Immature natural killer cell (primary cell): ENCODE results near the gene IFI44. TPM values are rescaled to one million over a fixed set of nuclear protein-coding genes. Genes with fewer than 3 reads are reported as not detected.

ENCODE experiments used
- DNase-seq, 3 donors: peaks; one replicate each; pipeline ENCODE4 v3.0.0; 2022; ENCODE audit warnings: mixed read lengths in 1 of 3
- H3K27ac Mint-ChIP-seq, 6 donors: one replicate each; pipeline ENCODE4 v1.8.0; 2020; ENCODE audit warnings: mixed read lengths in 6 of 6, mild to moderate bottlenecking in 5 of 6, inconsistent platforms in 4 of 6, moderate library complexity in 3 of 6
- H3K27me3 Mint-ChIP-seq, 3 donors: one replicate each; pipeline ENCODE4 v1.8.0; 2020 to 2021; ENCODE audit warnings: low read depth in 3 of 3, mild to moderate bottlenecking in 3 of 3, mixed read lengths in 3 of 3, moderate library complexity in 3 of 3, inconsistent platforms in 1 of 3
- H3K36me3 Mint-ChIP-seq, 3 donors: one replicate each; pipeline ENCODE4 v1.8.0; 2020; ENCODE audit warnings: mixed read lengths in 3 of 3, inconsistent platforms in 2 of 3, mild to moderate bottlenecking in 2 of 3
- H3K4me1 Mint-ChIP-seq, 2 donors: one replicate each; pipeline ENCODE4 v1.8.0; 2020; ENCODE audit warnings: inconsistent platforms in 2 of 2, mild to moderate bottlenecking in 2 of 2, mixed read lengths in 2 of 2, moderate library complexity in 1 of 2
- H3K4me3 Mint-ChIP-seq, 5 donors: one replicate each; pipeline ENCODE4 v1.8.0; 2020; ENCODE audit warnings: mild to moderate bottlenecking in 5 of 5, mixed read lengths in 5 of 5, inconsistent platforms in 3 of 5, moderate library complexity in 3 of 5
- H3K9me3 Mint-ChIP-seq, 6 donors: one replicate each; pipeline ENCODE4 v1.8.0; 2020; ENCODE audit warnings: mild to moderate bottlenecking in 6 of 6, mixed read lengths in 6 of 6, inconsistent platforms in 4 of 6, moderate library complexity in 3 of 6
- polyA plus RNA-seq, 3 donors: library from polyadenylated mRNA; unstranded; fragments of 300-500 nt; fragmentation: Illumina TruSeq; gene quantifications; one replicate each; pipeline ENCODE4 v1.2.3, GENCODE V29; 2021

Gene IFI44, protein sequence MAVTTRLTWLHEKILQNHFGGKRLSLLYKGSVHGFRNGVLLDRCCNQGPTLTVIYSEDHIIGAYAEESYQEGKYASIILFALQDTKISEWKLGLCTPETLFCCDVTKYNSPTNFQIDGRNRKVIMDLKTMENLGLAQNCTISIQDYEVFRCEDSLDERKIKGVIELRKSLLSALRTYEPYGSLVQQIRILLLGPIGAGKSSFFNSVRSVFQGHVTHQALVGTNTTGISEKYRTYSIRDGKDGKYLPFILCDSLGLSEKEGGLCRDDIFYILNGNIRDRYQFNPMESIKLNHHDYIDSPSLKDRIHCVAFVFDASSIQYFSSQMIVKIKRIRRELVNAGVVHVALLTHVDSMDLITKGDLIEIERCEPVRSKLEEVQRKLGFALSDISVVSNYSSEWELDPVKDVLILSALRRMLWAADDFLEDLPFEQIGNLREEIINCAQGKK
- polyA plus RNA-seq, result 10 to 100 TPM in 2 of 3 donors, 1 to 10 TPM in 1; 3.0 to 15.9 (median 14.3) TPM

DNA sequence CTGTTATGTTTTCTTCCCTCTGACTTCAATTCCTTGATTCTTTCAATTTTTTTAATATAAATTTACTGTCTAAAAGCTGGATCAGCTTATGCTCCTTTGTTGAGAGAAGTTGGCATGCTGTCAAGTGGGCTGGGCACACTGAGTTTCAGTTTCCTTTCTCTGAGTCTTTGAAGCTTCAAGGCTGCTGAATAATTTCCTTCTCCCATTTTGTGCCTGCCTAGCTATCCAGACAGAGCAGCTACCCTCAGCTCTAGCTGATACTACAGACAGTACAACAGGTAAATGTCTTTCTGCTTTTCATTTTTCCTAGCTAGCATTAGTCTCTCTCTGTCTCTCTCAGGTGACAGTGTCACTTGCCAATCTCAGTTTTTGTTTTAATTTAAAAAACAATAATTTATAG, at the start of gene IFI44:
Gene IFI44, plus strand, starts transcription at position 204 of the 400 bp plus-strand sequence. CDS start 365 bp downstream, outside the sequence.
- Mint-ChIP-seq H3K4me1 (peaks cover 70 to 93% of the 10 kb centered on the region in 2 donors), H3K27ac (peak within 1 kb of the TSS; percentile 74 to 91 (median 81)), H3K9me3 (peaks cover 0 to 5% (median 0%) of the 10 kb centered on the region in 6 donors), H3K27me3 (peaks cover 0 to 2% (median 0%) of the 10 kb centered on the region in 3 donors), H3K36me3 (peaks cover 0 to 5% (median under 1%) of the 10 kb centered on the region in 3 donors), H3K4me3 (peak within 1 kb of the TSS; percentile 82 to 93 (median 90))
- peak; percentile 50 to 63 (median 61) for DNase-seq

GRCh38 chr1:78601068-78601467, 48.6 kb upstream of the IFI44 start:
- H3K36me3 Mint-ChIP-seq, result no peaks in the 10 kb centered on the region
- H3K27me3 Mint-ChIP-seq, result peaks cover 0 to 3% (median 0%) of the 10 kb centered on the region in 3 donors
- no peak for DNase-seq
- no peaks in the 10 kb centered on the region for H3K4me1 Mint-ChIP-seq
- H3K9me3 Mint-ChIP-seq, result peaks cover 0 to 6% (median 0%) of the 10 kb centered on the region in 6 donors
- H3K27ac Mint-ChIP-seq, result no peak overlapping the region
- no peak overlapping the region for H3K4me3 Mint-ChIP-seq

DNA sequence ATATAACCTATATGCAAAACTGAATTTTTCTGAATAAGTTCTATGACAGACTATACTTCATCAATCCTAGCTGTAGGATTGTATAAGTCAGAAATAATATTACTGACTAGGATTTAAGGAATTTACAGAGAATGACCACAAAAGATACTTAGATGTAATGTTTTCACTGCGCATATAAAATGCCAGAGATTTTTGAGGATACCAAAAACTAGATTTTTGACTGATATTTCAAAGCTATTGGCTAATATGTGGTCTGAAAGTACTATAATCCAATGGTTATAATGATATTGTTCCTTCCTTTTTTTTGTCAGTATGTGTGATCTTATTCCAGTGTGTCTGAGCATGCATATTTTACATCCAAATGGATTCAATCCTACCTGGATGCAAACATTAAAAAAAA, 46.4 kb upstream of the IFI44 start:
- Mint-ChIP-seq H3K27me3 (peaks cover 0 to 4% (median 0%) of the 10 kb centered on the region in 3 donors), H3K36me3 (no peaks in the 10 kb centered on the region), H3K4me3 (no peak overlapping the region), H3K27ac (no peak overlapping the region), H3K4me1 (no peaks in the 10 kb centered on the region), H3K9me3 (peaks cover 0 to 4% (median 0%) of the 10 kb centered on the region in 6 donors)
- no peak for DNase-seq

GRCh38 chr1:78604643-78605042, 45.0 kb upstream of the IFI44 start:
- peaks cover 0 to 4% (median 0%) of the 10 kb centered on the region in 6 donors for H3K9me3 Mint-ChIP-seq
- no peaks in the 10 kb centered on the region for H3K4me1 Mint-ChIP-seq
- H3K27me3 Mint-ChIP-seq, result peaks cover 0 to 6% (median 1%) of the 10 kb centered on the region in 3 donors
- DNase-seq, result no peak
- H3K4me3 Mint-ChIP-seq, result no peak overlapping the region
- H3K36me3 Mint-ChIP-seq, result no peaks in the 10 kb centered on the region
- no peak overlapping the region for H3K27ac Mint-ChIP-seq

DNA sequence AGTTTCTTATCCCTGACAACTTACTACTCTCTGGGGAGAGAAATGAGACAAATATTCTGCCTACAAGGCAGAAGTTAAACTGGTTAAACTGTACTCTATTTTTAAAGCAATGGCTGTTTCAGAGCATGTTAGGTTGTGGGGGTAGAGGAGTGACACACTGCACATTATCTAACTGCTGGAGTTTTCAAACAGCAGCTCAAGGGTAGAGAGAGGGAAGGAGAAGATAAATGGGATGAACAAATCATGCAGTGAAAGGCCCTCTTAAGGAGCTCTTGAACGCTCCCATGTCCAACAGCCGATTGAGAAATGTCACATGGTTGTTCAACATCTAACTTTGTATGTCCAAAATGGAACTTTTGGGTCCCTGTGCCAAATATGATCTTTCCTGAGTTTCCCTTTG, 43.4 kb upstream of the IFI44 start:
- H3K27ac Mint-ChIP-seq, result no peak overlapping the region
- H3K36me3 Mint-ChIP-seq, result no peaks in the 10 kb centered on the region
- no peak for DNase-seq
- no peaks in the 10 kb centered on the region for H3K4me1 Mint-ChIP-seq
- peaks cover 0 to 4% (median 0%) of the 10 kb centered on the region in 6 donors for H3K9me3 Mint-ChIP-seq
- H3K4me3 Mint-ChIP-seq, result no peak overlapping the region
- H3K27me3 Mint-ChIP-seq, result peaks cover 1 to 13% (median 1%) of the 10 kb centered on the region in 3 donors

GRCh38 chr1:78607334-78607927, 42.2 kb upstream of the IFI44 start:
- Mint-ChIP-seq H3K27me3 (peaks cover 1 to 13% (median 6%) of the 10 kb centered on the region in 3 donors), H3K36me3 (no peaks in the 10 kb centered on the region), H3K9me3 (no peaks in the 10 kb centered on the region), H3K4me1 (no peaks in the 10 kb centered on the region), H3K4me3 (no peak overlapping the region), H3K27ac (no peak overlapping the region)
- no peak for DNase-seq

DNA sequence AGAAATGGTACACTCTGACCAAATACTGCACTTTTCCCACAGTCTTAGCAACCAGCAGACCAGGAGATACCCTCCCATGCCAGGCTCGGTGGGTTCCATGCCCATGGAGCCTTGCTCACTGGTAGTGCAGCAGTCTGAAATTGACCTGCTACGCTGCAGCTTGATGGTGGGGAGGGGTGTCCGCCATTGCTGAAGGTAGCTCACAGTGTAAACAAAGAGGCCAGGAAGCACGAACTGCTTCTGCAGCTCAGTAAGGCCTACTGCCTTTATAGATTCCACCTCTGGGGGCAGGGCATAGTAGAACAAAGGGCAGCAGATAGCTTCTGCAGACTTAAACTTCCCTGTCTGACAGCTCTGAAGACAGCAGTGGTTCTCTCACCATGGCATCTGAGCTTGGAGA, 41.7 kb upstream of the IFI44 start:
- no peak overlapping the region for H3K4me3 Mint-ChIP-seq
- peaks cover 1 to 13% (median 6%) of the 10 kb centered on the region in 3 donors for H3K27me3 Mint-ChIP-seq
- H3K9me3 Mint-ChIP-seq, result no peaks in the 10 kb centered on the region
- H3K4me1 Mint-ChIP-seq, result no peaks in the 10 kb centered on the region
- DNase-seq, result no peak
- no peaks in the 10 kb centered on the region for H3K36me3 Mint-ChIP-seq
- no peak overlapping the region for H3K27ac Mint-ChIP-seq

GRCh38 chr1:78617615-78618026, 32.0 kb upstream of the IFI44 start:
- Mint-ChIP-seq H3K9me3 (no peaks in the 10 kb centered on the region), H3K4me3 (peak overlapping the region in 3 of 5 donors; percentile 14 to 51 (median 39)), H3K4me1 (peaks cover 28 to 50% of the 10 kb centered on the region in 2 donors), H3K27me3 (peaks cover 0 to 6% (median 0%) of the 10 kb centered on the region in 3 donors), H3K27ac (peak overlapping the region in 1 of 6 donors; percentile 36), H3K36me3 (no peaks in the 10 kb centered on the region)
- peak; percentile 63 to 68 (median 68) for DNase-seq

GRCh38 chr1:78619032-78619431, 30.6 kb upstream of the IFI44 start:
- Mint-ChIP-seq H3K27me3 (peaks cover 0 to 6% (median 0%) of the 10 kb centered on the region in 3 donors), H3K4me1 (peaks cover 32 to 65% of the 10 kb centered on the region in 2 donors), H3K27ac (peak overlapping the region; percentile 14 to 84 (median 76)), H3K36me3 (peaks cover 0 to 6% (median 0%) of the 10 kb centered on the region in 3 donors), H3K9me3 (no peaks in the 10 kb centered on the region), H3K4me3 (peak overlapping the region in 3 of 5 donors; percentile 4 to 37 (median 20))
- DNase-seq, result no peak

- Mint-ChIP-seq H3K9me3 (no peaks in the 10 kb centered on the region), H3K27ac (peak overlapping the region; percentile 14 to 84 (median 76)), H3K4me3 (peak overlapping the region; percentile 76 to 88 (median 77)), H3K4me1 (peaks cover 32 to 68% of the 10 kb centered on the region in 2 donors), H3K27me3 (peaks cover 0 to 6% (median 0%) of the 10 kb centered on the region in 3 donors), H3K36me3 (peaks cover 0 to 10% (median 3%) of the 10 kb centered on the region in 3 donors)
- no peak for DNase-seq
Measured at GRCh38 chr1:78619446-78619802, 30.2 kb upstream of the IFI44 start.

DNA sequence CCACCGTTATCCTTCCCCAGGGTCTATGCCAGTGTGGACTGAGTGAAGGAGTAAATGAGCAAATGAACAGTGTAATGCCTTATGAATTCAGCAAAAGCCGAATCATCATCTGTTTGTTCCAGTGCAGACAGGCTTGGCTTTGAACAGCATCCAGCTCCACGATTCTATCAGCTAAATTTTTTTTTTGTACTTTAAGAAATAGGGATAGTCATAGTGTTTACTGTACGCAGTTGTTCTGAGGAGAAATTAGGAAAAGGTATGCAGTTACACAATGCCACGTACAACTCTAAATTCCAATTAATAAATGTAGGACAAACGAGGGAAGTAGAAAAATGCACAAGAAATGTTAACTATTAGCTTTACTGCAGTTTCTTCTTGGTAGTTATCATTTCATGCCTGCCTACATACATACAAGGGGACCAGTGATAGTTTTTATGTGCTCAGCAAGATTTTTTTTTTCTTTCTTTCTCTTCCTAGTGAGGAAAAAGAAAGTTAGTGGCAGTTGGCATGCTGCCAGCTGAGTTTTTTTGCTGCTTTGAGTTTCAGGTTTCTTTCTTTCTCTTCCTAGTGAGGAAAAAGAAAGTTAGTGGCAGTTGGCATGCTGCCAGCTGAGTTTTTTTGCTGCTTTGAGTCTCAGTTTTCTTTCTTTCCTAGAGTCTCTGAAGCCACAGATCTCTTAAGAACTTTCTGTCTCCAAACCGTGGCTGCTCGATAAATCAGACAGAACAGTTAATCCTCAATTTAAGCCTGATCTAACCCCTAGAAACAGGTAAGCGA, 29.6 kb upstream of the IFI44 start, which contains the start of gene IFI44L:
Gene IFI44L, plus strand, starts transcription at position 646 of the 777 bp plus-strand sequence. CDS start 7,468 bp downstream, outside the sequence.
- Mint-ChIP-seq H3K4me3 (peak within 1 kb of the TSS; percentile 76 to 88 (median 77)), H3K27ac (peak within 1 kb of the TSS; percentile 41 to 89 (median 80)), H3K9me3 (no peaks in the 10 kb centered on the region), H3K4me1 (peaks cover 32 to 74% of the 10 kb centered on the region in 2 donors), H3K36me3 (peaks cover 0 to 12% (median 3%) of the 10 kb centered on the region in 3 donors), H3K27me3 (peaks cover 0 to 4% (median 0%) of the 10 kb centered on the region in 3 donors)
- DNase-seq, result peak; percentile 39 to 50 (median 45)

DNA sequence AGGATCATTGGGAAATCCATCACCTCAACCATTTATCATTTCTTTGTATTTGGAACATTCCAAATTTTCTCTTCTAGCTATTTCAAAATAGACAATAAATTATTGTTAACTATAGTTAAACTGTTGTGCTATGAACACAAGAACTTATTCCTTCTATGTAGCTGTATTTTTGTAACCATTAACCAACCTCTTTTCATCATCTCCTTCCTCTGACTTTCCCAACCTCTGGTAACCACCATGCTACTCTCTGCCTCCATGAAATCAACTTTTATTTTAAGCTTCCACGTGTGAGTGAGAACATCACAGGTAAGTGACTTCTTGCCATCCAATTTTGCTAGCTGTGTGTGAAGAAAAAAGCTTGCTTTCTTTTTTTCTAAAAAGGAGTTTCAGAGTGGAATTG, 29.0 kb upstream of the IFI44 start:
- H3K27me3 Mint-ChIP-seq, result peaks cover 0 to 4% (median 0%) of the 10 kb centered on the region in 3 donors
- peaks cover 0 to 15% (median 3%) of the 10 kb centered on the region in 3 donors for H3K36me3 Mint-ChIP-seq
- peak overlapping the region; percentile 41 to 89 (median 76) for H3K27ac Mint-ChIP-seq
- peak overlapping the region; percentile 76 to 88 (median 77) for H3K4me3 Mint-ChIP-seq
- no peak for DNase-seq
- H3K4me1 Mint-ChIP-seq, result peaks cover 32 to 81% of the 10 kb centered on the region in 2 donors
- H3K9me3 Mint-ChIP-seq, result no peaks in the 10 kb centered on the region

DNA sequence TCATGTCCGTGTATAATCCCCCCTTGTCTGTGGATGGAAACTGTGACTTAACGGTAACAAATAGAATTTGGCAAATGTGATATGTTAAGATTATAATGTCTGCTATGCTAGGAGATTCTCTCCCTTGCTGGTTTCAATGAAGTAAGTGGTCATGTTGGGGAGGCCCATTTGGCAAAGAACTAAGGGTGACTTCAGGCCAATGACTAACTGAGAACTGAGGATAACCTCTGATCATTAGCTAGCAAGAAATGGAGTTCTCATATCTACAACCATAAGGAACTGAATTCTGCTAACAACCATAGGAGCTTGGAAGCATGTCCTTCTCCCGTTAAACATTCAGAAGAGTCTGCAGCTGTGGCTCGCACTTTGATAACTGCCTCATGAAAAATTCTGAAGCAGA, 27.1 kb upstream of the IFI44 start:
- no peaks in the 10 kb centered on the region for H3K9me3 Mint-ChIP-seq
- peak overlapping the region in 3 of 6 donors; percentile 26 to 34 (median 32) for H3K27ac Mint-ChIP-seq

More for the DNA sequence above, 27.1 kb upstream of the IFI44 start:
- Mint-ChIP-seq H3K27me3 (peaks cover 0 to 6% (median 0%) of the 10 kb centered on the region in 3 donors), H3K4me3 (peak overlapping the region in 4 of 5 donors; percentile 26 to 80 (median 40)), H3K4me1 (peaks cover 31 to 89% of the 10 kb centered on the region in 2 donors), H3K36me3 (peaks cover 0 to 21% (median 3%) of the 10 kb centered on the region in 3 donors)
- DNase-seq, result no peak
